CD4-positive, alpha-beta T cell treated with Interleukin-4 for 4 hours (primary cell): ENCODE measurements around the gene HNRNPL.
"Not testable (repeated sequence)": the region's sequence is repeated elsewhere in the genome, so short reads cannot be mapped to it uniquely, and the experiment has no call there.

Source experiments
- DNase-seq: peaks from one replicate; pipeline ENCODE4 v3.0.0-alpha.2; 2020

The HNRNPL gene

GRCh38 chr19:38825936-38826335 is 23.9 kb downstream of the HNRNPL start:
- DNase-seq = not testable (repeated sequence)

GRCh38 chr19:38821230-38821825 is 28.5 kb downstream of the HNRNPL start:
- not testable (repeated sequence) for DNase-seq

GRCh38 chr19:38819231-38819920 is 30.4 kb downstream of the HNRNPL start:
- no peak for DNase-seq

- no peak for DNase-seq
Measured at GRCh38 chr19:38817081-38817480, 32.7 kb downstream of the HNRNPL start.

- DNase-seq = no peak
Measured at GRCh38 chr19:38816131-38816750, 33.5 kb downstream of the HNRNPL start.

- DNase-seq = no peak
Measured at GRCh38 chr19:38815059-38816001, 34.5 kb downstream of the HNRNPL start.

- DNase-seq = not testable (repeated sequence)
Measured at GRCh38 chr19:38813932-38814331, 35.9 kb downstream of the HNRNPL start.

- DNase-seq = no peak
Measured at GRCh38 chr19:38813323-38813722, 36.5 kb downstream of the HNRNPL start.

GRCh38 chr19:38812841-38813320 is 36.9 kb downstream of the HNRNPL start, which contains the start of gene LGALS4:
Gene LGALS4 (minus strand): TSS chr19:38812945. CDS start chr19:38812886, 59 bp downstream.
- no peak for DNase-seq

GRCh38 chr19:38812009-38812840 is 37.6 kb downstream of the HNRNPL start:
- DNase-seq = no peak

GRCh38 chr19:38809592-38810252 is 40.1 kb downstream of the HNRNPL start:
- DNase-seq = no peak

- DNase-seq = no peak
Measured at GRCh38 chr19:38808741-38809140, 41.0 kb downstream of the HNRNPL start.

GRCh38 chr19:38807374-38808098 is 42.2 kb downstream of the HNRNPL start:
- not testable (repeated sequence) for DNase-seq

GRCh38 chr19:38806371-38806770 is 43.4 kb downstream of the HNRNPL start:
- DNase-seq = no peak

- no peak for DNase-seq
Measured at GRCh38 chr19:38805180-38805579, 44.6 kb downstream of the HNRNPL start.

- no peak for DNase-seq
Measured at GRCh38 chr19:38803543-38803942, 46.2 kb downstream of the HNRNPL start.

- DNase-seq = no peak
Measured at GRCh38 chr19:38801359-38802095, 48.3 kb downstream of the HNRNPL start.

- no peak for DNase-seq
Measured at GRCh38 chr19:38800577-38801347, 49.0 kb downstream of the HNRNPL start.

GRCh38 chr19:38799104-38799503 is 50.7 kb downstream of the HNRNPL start:
- DNase-seq = no peak
